ENCODE results near the gene AFF1.

GRCh38 chr4:86990510-86990909 lies 55.7 kb downstream of the AFF1 start:
- TF ChIP-seq, protein P1, sequence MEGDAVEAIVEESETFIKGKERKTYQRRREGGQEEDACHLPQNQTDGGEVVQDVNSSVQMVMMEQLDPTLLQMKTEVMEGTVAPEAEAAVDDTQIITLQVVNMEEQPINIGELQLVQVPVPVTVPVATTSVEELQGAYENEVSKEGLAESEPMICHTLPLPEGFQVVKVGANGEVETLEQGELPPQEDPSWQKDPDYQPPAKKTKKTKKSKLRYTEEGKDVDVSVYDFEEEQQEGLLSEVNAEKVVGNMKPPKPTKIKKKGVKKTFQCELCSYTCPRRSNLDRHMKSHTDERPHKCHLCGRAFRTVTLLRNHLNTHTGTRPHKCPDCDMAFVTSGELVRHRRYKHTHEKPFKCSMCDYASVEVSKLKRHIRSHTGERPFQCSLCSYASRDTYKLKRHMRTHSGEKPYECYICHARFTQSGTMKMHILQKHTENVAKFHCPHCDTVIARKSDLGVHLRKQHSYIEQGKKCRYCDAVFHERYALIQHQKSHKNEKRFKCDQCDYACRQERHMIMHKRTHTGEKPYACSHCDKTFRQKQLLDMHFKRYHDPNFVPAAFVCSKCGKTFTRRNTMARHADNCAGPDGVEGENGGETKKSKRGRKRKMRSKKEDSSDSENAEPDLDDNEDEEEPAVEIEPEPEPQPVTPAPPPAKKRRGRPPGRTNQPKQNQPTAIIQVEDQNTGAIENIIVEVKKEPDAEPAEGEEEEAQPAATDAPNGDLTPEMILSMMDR (IDR thresholded peaks at IDR 0.05), result no peak
- no peak for TF ChIP-seq POLR2A (IDR thresholded peaks at IDR 0.05)
